ENCODE data around the gene ZNF512.
"Not testable (repeated sequence)": the region's sequence is repeated elsewhere in the genome, so short reads cannot be mapped to it uniquely, and the experiment has no call there.

The ZNF512 gene

DNA sequence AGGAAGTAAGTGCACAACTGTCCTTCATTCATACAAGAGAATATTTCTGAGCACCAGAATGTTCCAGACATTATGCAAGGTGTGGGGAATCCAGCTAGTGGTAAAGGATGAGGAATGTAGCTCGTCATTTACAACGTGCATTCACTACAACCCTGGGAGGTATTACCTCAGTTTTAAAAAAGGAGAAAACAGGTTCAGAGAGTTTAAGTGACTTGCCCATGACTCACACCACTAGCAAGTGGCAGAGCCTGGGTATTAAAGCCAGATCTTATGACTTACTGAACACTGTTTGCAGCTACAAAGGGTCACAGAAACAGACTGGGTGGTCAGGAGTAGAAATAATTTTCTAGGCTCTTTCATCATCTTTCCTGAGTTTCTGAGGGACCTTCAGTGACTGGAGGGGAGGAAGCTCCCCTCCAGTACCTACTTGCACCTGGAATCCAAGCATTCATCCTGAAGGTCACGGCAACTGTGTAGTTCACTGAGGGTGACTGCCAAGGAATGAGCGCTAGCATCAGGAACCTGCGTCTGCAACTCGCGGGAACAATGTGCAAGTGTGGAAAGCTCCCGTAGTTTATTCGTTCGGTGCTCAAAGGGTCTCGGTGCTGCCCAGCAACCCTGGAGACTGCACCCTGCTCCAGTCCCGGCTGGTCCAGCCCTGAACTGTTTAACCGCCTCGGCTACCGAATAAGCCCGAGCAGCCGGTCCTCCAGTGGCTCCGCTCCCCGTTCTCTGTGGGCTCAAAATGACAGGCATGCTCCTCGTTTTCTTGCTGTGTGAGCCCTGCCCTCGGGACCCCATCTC, 45.3 kb downstream of the ZNF512 start:
- no peak for TF ChIP-seq POLR2A (IDR thresholded peaks at IDR 0.05; ENCODE audit: low read depth, low read length)
- no peak for TF ChIP-seq TAF1 (IDR thresholded peaks at IDR 0.05; ENCODE audit: borderline replicate concordance, low read depth, low read length)
- no peak for TF ChIP-seq POLR2AphosphoS5 (IDR thresholded peaks at IDR 0.05; ENCODE audit: low read depth, low read length)
- DNase-seq (ENCODE audit: insufficient read length): no peak
- peak; percentile 88 for FAIRE-seq

DNA sequence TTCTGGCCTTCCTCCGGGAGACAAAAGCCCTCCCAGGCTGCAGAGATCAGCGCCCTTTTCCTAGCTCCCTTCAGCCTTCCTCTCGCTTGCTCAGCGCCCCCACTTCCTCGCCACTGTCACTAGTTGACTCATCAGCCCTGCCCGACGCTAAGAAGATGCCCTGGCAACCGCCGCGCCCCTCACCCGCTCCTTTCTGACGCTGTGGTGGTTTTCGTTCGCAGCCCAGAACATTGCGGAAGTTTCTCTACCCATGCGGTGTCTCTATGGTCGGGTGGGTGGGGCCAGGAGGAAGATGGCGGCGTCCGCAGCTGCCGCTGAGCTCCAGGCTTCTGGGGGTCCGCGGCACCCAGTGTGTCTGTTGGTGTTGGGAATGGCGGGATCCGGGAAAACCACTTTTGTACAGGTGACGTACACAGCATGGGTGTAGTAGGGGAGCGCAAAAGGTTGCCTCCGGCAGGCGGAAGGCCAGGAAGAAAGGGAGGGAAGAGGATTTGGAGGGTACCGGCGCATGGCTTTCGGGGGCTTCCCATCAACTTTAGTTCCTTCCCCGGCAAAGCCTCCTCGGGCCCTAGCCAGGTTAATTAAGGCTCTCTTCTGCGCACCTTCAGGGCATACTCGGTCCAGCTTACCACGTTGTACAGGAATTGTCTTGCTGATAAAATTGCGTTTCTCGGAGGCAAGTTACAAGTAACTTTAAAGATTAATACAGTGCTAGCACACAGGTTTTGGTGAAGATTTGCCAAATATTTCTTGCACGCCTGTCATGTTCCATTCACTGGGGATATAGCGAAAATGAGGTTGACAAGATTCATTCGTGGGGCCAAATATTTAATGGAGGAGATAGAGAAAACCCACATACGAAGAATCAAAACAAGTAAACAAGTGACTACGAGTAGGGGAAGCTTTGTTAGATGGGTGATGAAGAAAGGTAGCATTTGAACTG, 46.2 kb downstream of the ZNF512 start, which contains the start of the genes CCDC121 and GPN1:
CCDC121 (minus strand) TSS at position 246 of the 943 bp plus-strand sequence. CDS start 1,213 bp downstream, outside the sequence.
GPN1 (plus strand) TSS at position 284 of the 943 bp plus-strand sequence; CDS start at position 293, 9 bp downstream.
- DNase-seq (ENCODE audit: insufficient read length) (peak; percentile 72), FAIRE-seq (no peak)
- peak; percentile 85; the same call in 1 of the 2 replicates for TF ChIP-seq POLR2AphosphoS5 (IDR thresholded peaks at IDR 0.05; ENCODE audit: low read depth, low read length)
- TF ChIP-seq POLR2A (IDR thresholded peaks at IDR 0.05; ENCODE audit: low read depth, low read length): peak; percentile 98
- TF ChIP-seq TAF1 (IDR thresholded peaks at IDR 0.05; ENCODE audit: borderline replicate concordance, low read depth, low read length): peak; percentile 97

DNA sequence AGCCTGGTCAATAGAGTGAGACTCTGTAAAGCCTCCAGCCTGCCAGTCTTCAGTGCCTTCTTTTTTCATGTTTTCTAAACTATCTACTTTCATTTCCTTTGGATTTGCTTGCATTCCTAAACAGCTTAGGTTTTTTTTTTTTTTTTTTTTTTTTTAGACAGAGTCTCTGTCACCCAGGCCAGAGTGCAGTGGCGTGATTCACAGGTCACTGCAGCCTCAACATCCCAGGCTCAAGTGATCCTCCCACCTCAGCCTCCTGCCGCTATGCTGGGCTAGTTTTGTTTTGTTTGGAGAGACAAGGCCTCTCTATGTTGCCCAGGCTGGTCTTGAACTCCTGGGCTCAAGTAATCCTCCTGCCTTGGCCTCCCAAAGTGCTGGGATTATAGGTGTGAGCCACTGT, 47.4 kb downstream of the ZNF512 start:
- not testable (repeated sequence) for FAIRE-seq

DNA sequence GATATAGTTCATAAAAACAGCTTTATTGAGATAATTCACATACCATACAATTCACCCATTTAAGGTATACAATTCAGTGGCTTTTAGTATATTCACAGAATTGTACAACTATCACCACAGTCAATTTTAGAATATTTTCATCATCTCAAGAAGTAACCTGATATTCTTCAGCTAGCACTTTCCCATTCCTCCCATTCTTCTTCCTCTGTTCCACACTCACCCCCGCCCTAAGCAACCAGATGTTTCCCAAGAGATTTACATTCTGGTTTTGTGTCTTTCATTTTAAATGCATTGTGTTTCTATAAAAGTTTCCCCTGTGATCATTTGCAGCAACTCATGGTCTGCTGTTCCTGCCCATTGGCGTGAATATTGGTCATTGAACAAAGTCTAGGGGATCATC, 51.4 kb downstream of the ZNF512 start:
- FAIRE-seq: no peak
- TF ChIP-seq TAF1 (IDR thresholded peaks at IDR 0.05; ENCODE audit: borderline replicate concordance, low read depth, low read length) (no peak), POLR2AphosphoS5 (IDR thresholded peaks at IDR 0.05; ENCODE audit: low read depth, low read length) (no peak), POLR2A (IDR thresholded peaks at IDR 0.05; ENCODE audit: low read depth, low read length) (no peak)
- DNase-seq (ENCODE audit: insufficient read length): no peak

More for the DNA sequence above, 47.4 kb downstream of the ZNF512 start:
- DNase-seq (ENCODE audit: insufficient read length): not testable (repeated sequence)

DNA sequence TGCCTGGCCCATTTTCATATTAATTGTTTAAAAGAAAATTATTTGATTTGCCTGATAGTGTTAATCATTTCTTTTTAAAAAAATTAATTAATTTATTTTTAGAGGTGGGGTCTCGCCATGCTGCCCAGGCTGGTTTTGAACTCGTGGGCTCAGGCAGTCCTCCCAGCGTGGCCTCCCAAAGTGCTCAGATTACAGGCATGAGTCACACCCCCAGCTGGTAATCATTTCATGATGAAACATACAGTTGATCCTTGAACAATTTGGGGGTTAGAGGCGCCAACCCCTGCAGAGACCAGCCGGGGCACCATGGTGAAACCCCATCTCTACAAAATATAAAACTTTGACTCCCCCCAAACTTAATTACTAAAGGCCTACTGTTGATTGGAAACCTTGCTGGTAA, 53.9 kb downstream of the ZNF512 start:
- no peak for TF ChIP-seq POLR2AphosphoS5 (IDR thresholded peaks at IDR 0.05; ENCODE audit: low read depth, low read length)
- TF ChIP-seq TAF1 (IDR thresholded peaks at IDR 0.05; ENCODE audit: borderline replicate concordance, low read depth, low read length): no peak
- no peak for TF ChIP-seq POLR2A (IDR thresholded peaks at IDR 0.05; ENCODE audit: low read depth, low read length)
- no peak for DNase-seq (ENCODE audit: insufficient read length)
- no peak for FAIRE-seq

DNA sequence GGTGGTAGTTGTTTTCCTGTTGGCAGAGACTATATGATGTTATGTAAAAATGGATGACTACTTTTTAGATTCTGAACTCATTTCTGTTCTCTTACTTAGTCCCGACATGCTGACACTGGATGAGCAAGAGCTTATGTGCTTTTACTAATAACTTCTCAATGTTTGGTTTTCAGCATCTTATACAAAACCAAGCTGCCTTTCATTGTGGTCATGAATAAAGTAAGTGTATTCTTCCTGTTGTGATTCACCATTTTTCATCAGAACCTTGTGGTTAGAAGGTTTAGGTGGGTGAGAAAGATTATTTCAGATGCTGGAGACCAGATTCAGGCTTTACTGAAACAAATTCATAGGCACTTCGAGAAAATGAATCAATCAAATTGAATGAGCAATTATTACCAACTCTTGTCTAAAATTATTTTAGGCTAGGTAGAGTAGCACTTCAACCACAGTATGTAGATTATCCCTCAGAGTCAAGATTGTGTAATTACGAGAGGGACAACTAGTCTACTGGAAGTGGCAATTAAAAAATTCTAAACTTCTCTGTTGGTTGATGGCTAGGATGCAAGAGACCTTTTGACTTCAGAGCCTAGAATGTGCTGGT, 55.3 kb downstream of the ZNF512 start:
- DNase-seq (ENCODE audit: insufficient read length) (no peak), FAIRE-seq (no peak)

DNA sequence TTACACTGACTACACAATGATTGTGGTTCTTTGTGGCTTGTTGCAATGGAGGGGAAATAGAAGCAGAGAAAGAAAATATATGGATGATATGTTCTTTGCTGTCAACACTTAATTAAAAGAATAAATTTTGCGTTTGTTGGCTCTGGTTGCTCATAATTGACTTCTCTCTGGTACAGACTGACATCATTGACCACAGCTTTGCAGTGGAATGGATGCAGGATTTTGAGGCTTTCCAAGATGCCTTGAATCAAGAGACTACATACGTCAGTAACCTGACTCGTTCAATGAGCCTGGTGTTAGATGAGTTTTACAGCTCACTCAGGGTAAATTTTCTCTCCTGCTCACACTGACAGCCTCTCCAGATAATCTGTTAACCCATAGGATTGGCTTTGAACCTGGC, 55.9 kb downstream of the ZNF512 start:
- no peak for DNase-seq (ENCODE audit: insufficient read length)
- FAIRE-seq: no peak
- TF ChIP-seq POLR2AphosphoS5 (IDR thresholded peaks at IDR 0.05; ENCODE audit: low read depth, low read length) (no peak), TAF1 (IDR thresholded peaks at IDR 0.05; ENCODE audit: borderline replicate concordance, low read depth, low read length) (no peak), POLR2A (IDR thresholded peaks at IDR 0.05; ENCODE audit: low read depth, low read length) (no peak)

More for the DNA sequence above, 55.3 kb downstream of the ZNF512 start:
- no peak for TF ChIP-seq POLR2AphosphoS5 (IDR thresholded peaks at IDR 0.05; ENCODE audit: low read depth, low read length)
- no peak for TF ChIP-seq POLR2A (IDR thresholded peaks at IDR 0.05; ENCODE audit: low read depth, low read length)
- TF ChIP-seq TAF1 (IDR thresholded peaks at IDR 0.05; ENCODE audit: borderline replicate concordance, low read depth, low read length): no peak

DNA sequence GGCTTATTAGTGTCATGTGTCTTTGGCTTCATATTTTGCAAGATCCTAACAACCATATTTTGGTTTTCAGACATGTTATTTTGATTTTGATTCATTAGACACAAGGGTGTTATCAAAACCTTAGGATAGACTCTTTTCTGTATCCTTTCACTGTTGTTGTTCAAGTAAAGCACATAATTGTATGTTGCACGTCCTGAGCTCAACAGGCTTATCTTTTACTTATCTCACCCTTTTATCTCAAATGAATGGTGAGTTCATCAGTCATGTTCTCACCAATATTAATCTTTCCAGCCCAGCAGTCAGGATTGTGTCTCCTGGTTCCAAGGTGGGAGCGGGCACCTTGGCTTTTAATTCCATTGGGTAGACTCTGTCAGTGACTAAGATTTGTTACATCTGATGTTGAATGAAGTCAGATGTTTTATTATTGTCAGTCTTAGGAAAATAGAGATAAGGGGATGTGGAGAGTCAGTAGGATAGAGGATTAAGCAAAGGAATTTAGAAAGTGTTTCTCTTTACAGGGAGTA, 57.9 kb downstream of the ZNF512 start:
- TF ChIP-seq POLR2A (IDR thresholded peaks at IDR 0.05; ENCODE audit: low read depth, low read length): no peak
- no peak for TF ChIP-seq POLR2AphosphoS5 (IDR thresholded peaks at IDR 0.05; ENCODE audit: low read depth, low read length)
- TF ChIP-seq TAF1 (IDR thresholded peaks at IDR 0.05; ENCODE audit: borderline replicate concordance, low read depth, low read length): no peak
- DNase-seq (ENCODE audit: insufficient read length) (no peak), FAIRE-seq (peak; percentile 54)

DNA sequence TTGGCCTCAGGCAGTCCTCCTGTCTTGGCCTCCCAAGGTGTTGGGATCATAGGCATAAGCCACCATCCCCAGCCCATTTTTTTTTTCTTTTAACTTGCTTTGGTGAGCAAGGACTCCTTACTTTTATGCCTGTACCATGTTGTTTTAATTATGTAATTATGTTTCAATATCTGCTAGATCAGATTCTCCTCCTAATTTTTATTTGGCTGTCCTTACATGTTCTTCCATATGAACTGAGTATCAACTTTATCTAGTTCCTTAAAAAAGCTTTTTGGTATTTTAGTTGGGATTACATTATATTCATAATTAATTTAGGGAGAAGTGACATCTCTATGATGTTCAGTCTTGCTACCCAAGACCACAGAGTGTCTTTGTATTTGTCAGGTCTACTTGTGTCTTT, 62.4 kb downstream of the ZNF512 start:
- FAIRE-seq (no peak), DNase-seq (ENCODE audit: insufficient read length) (no peak)
- no peak for TF ChIP-seq TAF1 (IDR thresholded peaks at IDR 0.05; ENCODE audit: borderline replicate concordance, low read depth, low read length)

DNA sequence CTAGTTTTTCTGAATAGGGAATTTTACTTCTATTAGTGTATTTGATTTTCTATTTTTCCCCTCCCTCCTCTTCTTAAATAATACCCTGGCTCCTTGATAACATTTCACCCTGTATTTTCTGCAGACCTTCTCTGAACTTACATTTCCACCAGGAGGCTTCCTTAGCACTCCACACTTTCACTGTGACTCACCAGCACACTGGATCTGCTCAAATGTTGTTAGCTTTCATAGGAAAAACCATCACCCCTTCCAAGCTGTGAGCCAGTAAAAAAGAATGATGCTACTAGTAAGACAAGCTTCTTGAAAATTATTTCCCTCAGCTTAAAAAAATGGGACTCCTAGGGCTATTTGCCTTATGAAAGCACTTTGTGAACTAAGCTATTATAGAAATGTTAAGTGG, 64.4 kb downstream of the ZNF512 start:
- TF ChIP-seq POLR2AphosphoS5 (IDR thresholded peaks at IDR 0.05; ENCODE audit: low read depth, low read length): no peak
- no peak for TF ChIP-seq TAF1 (IDR thresholded peaks at IDR 0.05; ENCODE audit: borderline replicate concordance, low read depth, low read length)
- FAIRE-seq (no peak), DNase-seq (ENCODE audit: insufficient read length) (no peak)

DNA sequence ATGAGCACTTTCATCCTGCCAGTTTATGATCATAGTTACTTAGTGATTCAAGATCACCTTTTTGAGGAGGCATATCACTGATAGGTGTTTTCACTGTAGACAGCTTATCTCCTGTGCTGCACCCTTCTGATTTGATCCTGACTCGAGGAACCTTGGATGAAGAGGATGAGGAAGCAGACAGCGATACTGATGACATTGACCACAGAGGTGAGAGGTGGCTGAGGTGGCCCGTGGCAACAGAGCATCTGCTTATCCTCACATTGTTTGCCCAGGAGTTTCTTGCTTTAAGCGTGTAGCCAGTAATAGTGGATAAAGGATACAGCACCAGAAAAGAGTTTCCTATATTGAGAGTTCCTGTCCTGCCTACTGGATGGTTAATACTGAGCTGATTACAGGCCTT, 64.9 kb downstream of the ZNF512 start:
- FAIRE-seq (no peak), DNase-seq (ENCODE audit: insufficient read length) (no peak)

More for the DNA sequence above, 64.9 kb downstream of the ZNF512 start:
- no peak for TF ChIP-seq POLR2AphosphoS5 (IDR thresholded peaks at IDR 0.05; ENCODE audit: low read depth, low read length)
